ENCODE data around the gene LZTS3. TPM values are rescaled to one million over a fixed set of nuclear protein-coding genes. Genes with fewer than 3 reads are reported as not detected.

Gene LZTS3
- total and polyA plus RNA-seq, 2 of the 8 experiments (the other 6 are each of a cell fraction or from before 2014, with no cell fraction given), result 31.8 to 33.5 TPM

DNA sequence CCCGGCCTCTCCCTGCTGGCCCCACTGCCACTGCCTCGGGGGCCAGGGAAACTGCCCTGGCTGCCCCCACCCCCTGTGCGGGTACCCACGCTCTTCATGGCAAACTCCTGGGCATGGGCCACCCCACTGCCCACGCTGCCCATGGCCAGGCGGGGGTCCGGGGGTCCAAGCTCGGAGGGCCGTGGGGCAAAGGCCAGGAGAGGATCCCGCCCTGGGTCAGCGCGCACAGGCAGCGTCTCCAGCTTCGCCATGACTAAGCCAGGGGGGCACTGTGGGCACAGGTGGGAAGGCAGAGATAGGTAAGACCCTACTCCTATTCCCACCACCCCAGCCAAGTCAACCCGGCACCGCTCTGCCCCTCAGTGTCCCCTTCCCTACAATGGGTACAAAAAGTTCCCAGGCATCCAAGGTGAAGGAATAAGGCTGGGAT is 6.4 kb downstream of the LZTS3 start:
- no peak overlapping the region for H2BK12ac ChIP-seq (ENCODE audit: low read depth, low read length)
- ChIA-PET POLR2A (ENCODE audit: partially characterized antibody) (interaction anchor here (0.6 to 2.8 kb wide), 5 partner anchors 19 to 676 kb away, joined by 3 to 11 read pairs (median 3); partner anchors contain the start of gene ITPA), CTCF (ENCODE audit: partially characterized antibody) (interaction anchor here (1.1 to 1.5 kb wide), 4 partner anchors 50 to 73 kb away, joined by 4 to 6 read pairs (median 4); no protein-coding TSS in a partner anchor)
- H2BK15ac ChIP-seq (ENCODE audit: low read length), result no peak overlapping the region
- TF ChIP-seq MAFK (IDR thresholded peaks at IDR 0.05; ENCODE audit: low read depth, low read length) (no peak), ASH2L (IDR thresholded peaks at IDR 0.05; ENCODE audit: low read length) (no peak), RBBP5 (IDR thresholded peaks at IDR 0.05; ENCODE audit: borderline replicate concordance, low read depth, low read length) (no peak), E2F6 (IDR thresholded peaks at IDR 0.05) (no peak), SRF (IDR thresholded peaks at IDR 0.05; ENCODE audit: low read depth, low read length) (no peak), RAD21 (IDR thresholded peaks at IDR 0.05 in 1 of 2, conservative IDR thresholded peaks at IDR 0.05 in 1 of 2; ENCODE audit: low read depth in 2 of 2, low read length in 2 of 2) (no peak), BACH1 (IDR thresholded peaks at IDR 0.05; ENCODE audit: low read length) (no peak), KDM1A (IDR thresholded peaks at IDR 0.05; ENCODE audit: borderline replicate concordance, low read length) (no peak), SP4 (IDR thresholded peaks at IDR 0.05; ENCODE audit: low read length) (no peak), TEAD4 (IDR thresholded peaks at IDR 0.05; ENCODE audit: low read depth, low read length) (no peak)
- no peak overlapping the region for H3K18ac ChIP-seq (ENCODE audit: extremely low read depth, low read length)
- H4K5ac ChIP-seq (ENCODE audit: insufficient read length, low read depth, low read length), result no peak overlapping the region
- H3K9ac ChIP-seq (replicated peaks in 1 of 4; ENCODE audit: extremely low read depth in 1 of 4, low read depth in 3 of 4, low read length in 3 of 4), result no peak overlapping the region
- H4K91ac ChIP-seq (replicated peaks; ENCODE audit: insufficient read length, low read length), result no peak overlapping the region
- peaks cover 0 to 2% of the 10 kb centered on the region in 2 experiments for H4K20me1 ChIP-seq (replicated peaks in 1 of 2; ENCODE audit: control insufficient read depth in 1 of 2, insufficient read depth in 2 of 2, low read length in 2 of 2)
- FAIRE-seq (no peak), DNase-seq (ENCODE audit: low read depth in 1 of 2, low spot score in 2 of 2) (no peak)
- H3K4me2 ChIP-seq (ENCODE audit: insufficient read depth in 1 of 2, low read depth in 2 of 2, low read length in 2 of 2), result peak overlapping the region; percentile 86 to 89; a peak in 3 of 4 replicates
- no peak overlapping the region for H2BK5ac ChIP-seq (ENCODE audit: low read depth, low read length)
- H3K36me3 ChIP-seq (ENCODE audit: control insufficient read depth in 2 of 4, insufficient read depth in 4 of 4, low read length in 3 of 4), result peaks cover 0 to 15% (median 2%) of the 10 kb centered on the region in 4 experiments; a peak in 5 of 8 replicates
- H3K4me3 ChIP-seq (ENCODE audit: extremely low read depth in 1 of 4, insufficient read depth in 2 of 4, low read depth in 3 of 4, low read length in 4 of 4), result peak overlapping the region in 1 of 4 experiments; percentile 56; a peak in 1 of 8 replicates
- H3K56ac ChIP-seq (replicated peaks; ENCODE audit: insufficient read length, low read depth, low read length), result no peak overlapping the region
- no peaks in the 10 kb centered on the region; the same call in 1 of the 2 replicates for H3K79me1 ChIP-seq (ENCODE audit: low read depth, low read length)
- H3K23me2 ChIP-seq (ENCODE audit: low read depth, low read length), result peaks cover 7% of the 10 kb centered on the region; the same call in 1 of the 2 replicates
- H3K27ac ChIP-seq (ENCODE audit: low read depth, low read length), result no peak overlapping the region
- H3K9me3 ChIP-seq (ENCODE audit: insufficient read depth in 2 of 2, low read depth in 1 of 2, low read length in 1 of 2), result no peaks in the 10 kb centered on the region
- no peaks in the 10 kb centered on the region; a peak in 1 of 7 replicates for H3K27me3 ChIP-seq (replicated peaks in 1 of 4; ENCODE audit: control insufficient read depth in 3 of 4, extremely low read depth in 1 of 4, insufficient read depth in 3 of 4, low read length in 3 of 4)
- H3K23ac ChIP-seq (ENCODE audit: insufficient read length), result no peak overlapping the region
- H2AK5ac ChIP-seq (ENCODE audit: low read depth, low read length), result no peak overlapping the region
- H2AFZ ChIP-seq (ENCODE audit: low read length), result no peak overlapping the region
- no peak overlapping the region for H3K14ac ChIP-seq (ENCODE audit: insufficient read length)
- peaks cover 5 to 24% (median 19%) of the 10 kb centered on the region in 4 experiments for H3K4me1 ChIP-seq (replicated peaks in 1 of 4; ENCODE audit: control insufficient read depth in 3 of 4, insufficient read depth in 4 of 4, low read length in 3 of 4)
- no peaks in the 10 kb centered on the region for H3K79me2 ChIP-seq (ENCODE audit: control insufficient read depth in 1 of 2, insufficient read depth in 2 of 2, low read length in 2 of 2)
- 91% methylated on average over 16 of the region's 16 CpGs; no CpG with 5 or more reads in 1 of the 2 experiments for WGBS, 2 experiments (ENCODE audit: extremely low coverage in 1 of 2, insufficient coverage in 1 of 2, insufficient read length in 1 of 2, insufficient replicate concordance in 2 of 2, low coverage in 1 of 2, low lambda C conversion rate in 2 of 2, missing lambda C conversion rate in 1 of 2)
- no peak overlapping the region for H3K4ac ChIP-seq (replicated peaks; ENCODE audit: insufficient read length, low read depth, low read length)
- no peak overlapping the region for H2BK20ac ChIP-seq (ENCODE audit: low read length)
- H2BK120ac ChIP-seq (replicated peaks; ENCODE audit: low read depth, low read length), result no peak overlapping the region
- H4K8ac ChIP-seq (ENCODE audit: extremely low read depth, insufficient read depth, low read length), result peak overlapping the region; percentile 63

Data from H1 (cell line).